ENCODE data around the gene SH3BP5L.

DNA sequence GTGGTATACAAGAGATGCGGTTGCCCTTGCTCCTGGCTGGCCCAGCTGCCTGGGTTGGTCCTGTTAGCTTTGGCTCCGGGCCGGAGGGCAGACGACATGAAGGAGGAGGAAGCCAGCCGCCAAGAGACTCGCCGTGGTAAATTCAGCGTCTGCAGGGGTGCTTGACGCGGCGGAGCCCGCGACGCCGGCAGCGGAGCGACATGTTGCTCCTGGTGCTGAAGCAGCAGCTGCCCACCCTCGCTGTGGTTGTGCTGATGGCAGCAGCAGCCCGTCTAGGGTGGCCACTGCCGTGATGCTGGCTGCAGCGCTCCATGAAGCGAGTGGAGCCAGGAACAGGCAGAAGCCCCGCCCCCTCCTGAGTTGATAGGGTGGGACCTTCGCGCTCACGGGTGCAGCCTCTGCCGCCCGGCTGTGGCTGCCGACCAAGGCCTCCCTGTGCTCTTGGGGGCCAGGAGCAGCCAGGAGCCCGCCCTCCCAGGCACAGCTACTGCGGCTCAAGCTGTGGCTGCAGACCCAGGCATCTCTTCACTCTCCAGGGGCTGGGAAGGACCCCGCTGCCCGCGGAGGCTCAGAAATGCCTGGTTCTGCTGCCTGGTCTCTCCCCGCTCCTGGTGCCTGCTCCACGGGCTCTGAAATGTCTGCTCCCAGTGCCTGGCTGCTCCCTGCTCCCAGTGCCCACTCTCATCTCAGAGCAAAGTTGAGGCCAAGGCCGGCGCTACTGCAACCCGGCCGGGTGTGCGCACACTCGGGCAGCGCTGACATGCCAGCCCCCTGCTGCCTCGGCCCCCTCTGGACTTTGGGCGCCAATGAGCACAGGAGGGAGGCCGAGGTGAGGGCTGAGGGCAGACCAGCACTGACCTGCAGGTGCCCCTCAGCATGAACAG, 37.5 kb upstream of the SH3BP5L start:
- TF ChIP-seq CREB1 (IDR thresholded peaks at IDR 0.05) (peak; percentile 90), CHD2 (IDR thresholded peaks at IDR 0.05; ENCODE audit: low read length) (no peak), POLR2AphosphoS5 (IDR thresholded peaks at IDR 0.05; ENCODE audit: low read depth, low read length) (peak; percentile 55), POLR2A (IDR thresholded peaks at IDR 0.05; ENCODE audit: control extremely low read depth in 1 of 2, low read depth in 2 of 2, low read length in 2 of 2) (peak in 1 of 2 experiments; percentile 53; a peak in 2 of 3 replicates), RAD21 (IDR thresholded peaks at IDR 0.05 in 1 of 2, conservative IDR thresholded peaks at IDR 0.05 in 1 of 2; ENCODE audit: low read depth in 2 of 2, low read length in 2 of 2) (no peak; a peak in 1 of 4 replicates), BCL11A (IDR thresholded peaks at IDR 0.05; ENCODE audit: low read depth in 2 of 2, low read length in 2 of 2) (no peak), MAFK (IDR thresholded peaks at IDR 0.05; ENCODE audit: low read depth, low read length) (no peak), PHF8 (conservative IDR thresholded peaks at IDR 0.05; ENCODE audit: low read depth, low read length) (peak; percentile 44; the same call in 1 of the 2 replicates), SP2 (IDR thresholded peaks at IDR 0.05; ENCODE audit: low read length) (no peak), TEAD4 (IDR thresholded peaks at IDR 0.05; ENCODE audit: low read depth, low read length) (no peak), TAF1 (IDR thresholded peaks at IDR 0.05; ENCODE audit: low read depth, low read length) (peak; percentile 63; the same call in 1 of the 2 replicates)
- TF ChIP-seq, protein P1, sequence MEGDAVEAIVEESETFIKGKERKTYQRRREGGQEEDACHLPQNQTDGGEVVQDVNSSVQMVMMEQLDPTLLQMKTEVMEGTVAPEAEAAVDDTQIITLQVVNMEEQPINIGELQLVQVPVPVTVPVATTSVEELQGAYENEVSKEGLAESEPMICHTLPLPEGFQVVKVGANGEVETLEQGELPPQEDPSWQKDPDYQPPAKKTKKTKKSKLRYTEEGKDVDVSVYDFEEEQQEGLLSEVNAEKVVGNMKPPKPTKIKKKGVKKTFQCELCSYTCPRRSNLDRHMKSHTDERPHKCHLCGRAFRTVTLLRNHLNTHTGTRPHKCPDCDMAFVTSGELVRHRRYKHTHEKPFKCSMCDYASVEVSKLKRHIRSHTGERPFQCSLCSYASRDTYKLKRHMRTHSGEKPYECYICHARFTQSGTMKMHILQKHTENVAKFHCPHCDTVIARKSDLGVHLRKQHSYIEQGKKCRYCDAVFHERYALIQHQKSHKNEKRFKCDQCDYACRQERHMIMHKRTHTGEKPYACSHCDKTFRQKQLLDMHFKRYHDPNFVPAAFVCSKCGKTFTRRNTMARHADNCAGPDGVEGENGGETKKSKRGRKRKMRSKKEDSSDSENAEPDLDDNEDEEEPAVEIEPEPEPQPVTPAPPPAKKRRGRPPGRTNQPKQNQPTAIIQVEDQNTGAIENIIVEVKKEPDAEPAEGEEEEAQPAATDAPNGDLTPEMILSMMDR (IDR thresholded peaks at IDR 0.05; ENCODE audit: control extremely low read depth in 1 of 3, insufficient read depth in 1 of 3, low read depth in 1 of 3, low read length in 3 of 3) = no peak
- TF ChIP-seq, protein P2, sequence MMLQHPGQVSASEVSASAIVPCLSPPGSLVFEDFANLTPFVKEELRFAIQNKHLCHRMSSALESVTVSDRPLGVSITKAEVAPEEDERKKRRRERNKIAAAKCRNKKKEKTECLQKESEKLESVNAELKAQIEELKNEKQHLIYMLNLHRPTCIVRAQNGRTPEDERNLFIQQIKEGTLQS (IDR thresholded peaks at IDR 0.05; ENCODE audit: insufficient read depth, low read depth, low read length) = no peak
- TF ChIP-seq, protein P3, sequence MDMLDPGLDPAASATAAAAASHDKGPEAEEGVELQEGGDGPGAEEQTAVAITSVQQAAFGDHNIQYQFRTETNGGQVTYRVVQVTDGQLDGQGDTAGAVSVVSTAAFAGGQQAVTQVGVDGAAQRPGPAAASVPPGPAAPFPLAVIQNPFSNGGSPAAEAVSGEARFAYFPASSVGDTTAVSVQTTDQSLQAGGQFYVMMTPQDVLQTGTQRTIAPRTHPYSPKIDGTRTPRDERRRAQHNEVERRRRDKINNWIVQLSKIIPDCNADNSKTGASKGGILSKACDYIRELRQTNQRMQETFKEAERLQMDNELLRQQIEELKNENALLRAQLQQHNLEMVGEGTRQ (IDR thresholded peaks at IDR 0.05; ENCODE audit: low read length) = no peak

All from H1 (cell line).